Activated naive CD4-positive, alpha-beta T cell treated with anti-CD3 and anti-CD28 coated beads, Interleukin-2, amount 50 U/mL, for 16 hours (primary cell): ENCODE results near the gene LSG1.
A peak's percentile ranks its signal among the peaks of the same experiment; 100 is the strongest.

Source experiments
- DNase-seq: peaks from one replicate; pipeline ENCODE4 v3.0.0-alpha.2; 2020

LSG1 gene

GRCh38 chr3:194686816-194687637 lies 15.0 kb upstream of the LSG1 start:
- peak; percentile 34 for DNase-seq

DNA sequence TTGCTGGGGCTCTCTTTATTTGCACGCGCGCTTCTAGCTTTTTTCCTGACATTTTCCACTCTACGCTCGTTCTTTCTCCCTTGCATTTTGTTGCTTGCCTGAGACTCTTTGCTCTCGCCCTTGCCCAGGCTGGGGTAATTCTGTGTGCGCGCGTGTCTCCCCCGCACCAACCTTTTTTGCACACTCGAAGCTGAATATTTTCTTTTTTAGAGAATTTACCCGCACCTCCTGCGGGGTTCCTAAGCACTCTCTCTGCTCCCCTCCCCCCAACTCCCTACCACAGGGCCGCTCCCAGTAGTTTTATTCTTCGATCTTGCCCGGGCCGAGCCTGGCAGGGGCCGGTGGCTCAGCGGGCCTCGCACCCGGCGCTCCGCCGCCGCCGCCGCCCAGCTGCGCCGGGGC lies 14.4 kb upstream of the LSG1 start:
- DNase-seq: no peak

- peak; percentile 71 for DNase-seq
Measured at GRCh38 chr3:194685718-194686413, 13.9 kb upstream of the LSG1 start, which contains the start of gene FAM43A. FAM43A (plus strand) TSS chr3:194685883; CDS start chr3:194686827, 944 bp downstream.

DNA sequence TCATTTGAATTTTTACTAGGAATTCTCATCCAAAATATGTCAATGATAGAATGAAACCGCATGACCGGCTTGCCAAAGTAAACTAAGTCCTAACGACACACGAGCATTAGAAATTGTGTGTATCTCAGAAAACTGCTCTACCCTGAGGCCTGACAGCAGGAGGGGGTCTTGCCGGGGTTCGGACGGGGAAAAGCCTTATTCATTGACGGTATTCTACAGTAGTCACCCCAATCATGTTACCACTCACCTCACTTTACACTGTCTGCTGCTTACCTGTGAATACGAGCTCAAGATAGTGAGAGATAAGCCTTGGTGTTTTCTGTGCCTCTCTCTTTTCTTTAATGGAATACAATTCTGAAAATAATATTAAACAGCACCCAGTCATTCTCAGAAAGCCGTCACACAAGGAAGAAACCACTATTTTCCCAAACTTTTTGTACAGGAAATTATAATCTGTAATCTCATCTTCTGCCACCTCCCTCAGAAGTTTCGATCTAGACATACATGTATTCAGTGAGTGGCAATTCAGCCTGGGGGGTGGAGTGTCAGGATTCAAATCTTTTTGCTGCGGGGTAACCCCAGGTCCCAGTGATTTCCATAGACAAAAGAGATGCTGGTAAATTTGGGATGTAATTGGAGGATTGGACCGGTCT lies 13.2 kb upstream of the LSG1 start:
- no peak for DNase-seq

DNA sequence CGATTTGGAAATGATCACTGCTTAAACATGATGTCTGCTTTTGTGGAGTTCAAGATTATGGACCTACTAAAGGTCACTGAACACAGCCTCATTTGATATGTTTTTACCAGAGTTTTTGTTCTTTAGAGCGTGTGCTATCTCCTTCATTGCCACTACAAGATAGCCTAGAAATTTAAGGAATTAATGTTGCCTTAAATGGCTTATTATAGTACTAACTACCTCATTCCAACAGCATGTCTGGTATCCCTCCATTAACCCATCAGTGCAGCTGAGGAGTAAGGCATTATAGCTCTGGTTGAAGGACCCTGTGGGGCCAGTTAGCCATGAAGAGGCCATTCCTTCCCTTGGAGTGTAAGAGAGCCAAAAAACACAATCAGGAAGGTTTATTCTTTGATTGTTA lies 11.4 kb upstream of the LSG1 start:
- no peak for DNase-seq

DNA sequence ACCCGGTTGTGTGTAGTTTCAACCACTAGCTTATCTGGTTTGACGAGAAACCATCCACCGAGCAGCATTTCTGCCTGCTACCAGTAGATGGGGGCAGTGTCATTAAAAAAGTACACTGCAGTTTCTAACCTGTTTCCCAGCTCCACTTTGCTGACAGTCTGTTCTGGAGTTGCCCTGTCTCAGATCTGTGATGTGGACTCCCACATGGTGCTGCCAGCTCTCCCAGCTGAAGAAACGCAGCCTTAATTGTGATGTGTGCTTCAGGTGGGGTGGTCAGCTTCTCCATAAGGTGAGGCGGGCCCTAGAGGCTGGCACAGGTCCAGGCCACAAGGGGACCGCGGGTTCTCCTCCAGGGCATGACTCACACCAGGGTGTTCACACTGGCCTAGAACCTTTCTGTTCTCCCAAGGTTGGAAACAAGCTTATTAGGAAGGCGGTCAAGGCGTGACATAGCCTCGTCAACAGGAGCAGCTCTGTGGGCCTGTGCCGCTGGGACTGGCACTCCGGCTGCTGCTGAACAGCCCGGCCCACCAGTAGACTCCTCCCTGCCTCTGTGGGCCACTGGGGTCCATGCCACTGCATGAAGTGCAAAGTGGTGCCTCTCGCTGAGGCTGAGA lies 10.8 kb upstream of the LSG1 start:
- DNase-seq: peak; percentile 60

- no peak for DNase-seq
Measured at GRCh38 chr3:194682189-194682693, 10.2 kb upstream of the LSG1 start.

DNA sequence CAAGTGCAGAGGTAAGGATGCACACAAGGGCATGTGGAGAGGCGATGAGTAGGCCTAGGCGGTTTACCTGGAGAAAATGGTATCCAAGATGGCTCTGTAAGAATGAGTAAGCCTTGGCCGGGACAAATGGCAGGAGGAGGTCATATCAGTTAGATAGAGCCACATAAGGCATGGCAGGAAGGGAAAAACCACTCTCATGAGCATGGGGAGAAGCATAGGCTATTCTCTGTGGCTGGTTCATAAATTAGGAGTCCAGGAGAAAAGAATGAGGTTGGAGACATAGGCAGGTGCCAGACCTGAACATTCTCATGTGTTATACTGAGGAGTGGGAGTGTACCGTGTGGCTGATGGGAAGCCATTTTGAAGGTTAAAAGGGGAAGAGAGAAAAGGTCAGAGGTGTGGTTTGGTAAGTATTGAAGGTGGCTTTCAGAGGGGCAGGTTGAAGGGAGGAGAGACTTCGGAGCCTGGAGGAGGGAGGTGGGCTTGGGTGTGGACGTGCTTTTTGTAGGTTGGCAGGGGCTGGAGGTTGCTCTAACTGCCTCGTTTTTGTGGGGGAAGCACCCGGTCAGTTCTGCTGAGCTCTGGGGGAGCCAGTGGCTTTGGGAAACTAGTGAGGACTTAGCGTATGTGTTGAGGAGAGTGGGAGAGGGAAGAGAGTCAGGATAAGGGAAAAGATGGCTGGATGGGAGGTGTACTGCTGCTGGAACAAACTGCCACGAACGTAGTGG lies 9.1 kb upstream of the LSG1 start:
- DNase-seq: no peak

DNA sequence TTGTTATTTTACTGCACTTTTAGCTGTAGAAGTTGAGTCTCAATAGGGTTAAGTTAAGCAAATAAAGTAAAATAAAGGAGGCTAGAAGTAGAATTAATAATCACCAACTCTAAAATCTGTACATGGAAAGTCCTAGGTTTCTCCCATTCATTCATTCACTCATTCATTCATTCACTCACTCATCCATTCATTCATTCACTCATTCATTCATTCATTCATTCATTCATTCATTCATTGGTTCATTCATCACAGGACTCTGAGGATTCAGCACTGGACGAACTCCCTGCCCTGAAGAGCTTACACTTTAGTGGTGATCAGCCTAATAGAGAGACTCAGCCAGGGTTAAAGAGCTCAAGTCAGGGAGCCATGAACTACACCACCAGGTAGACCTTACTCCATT lies 4.5 kb upstream of the LSG1 start:
- no peak for DNase-seq

DNA sequence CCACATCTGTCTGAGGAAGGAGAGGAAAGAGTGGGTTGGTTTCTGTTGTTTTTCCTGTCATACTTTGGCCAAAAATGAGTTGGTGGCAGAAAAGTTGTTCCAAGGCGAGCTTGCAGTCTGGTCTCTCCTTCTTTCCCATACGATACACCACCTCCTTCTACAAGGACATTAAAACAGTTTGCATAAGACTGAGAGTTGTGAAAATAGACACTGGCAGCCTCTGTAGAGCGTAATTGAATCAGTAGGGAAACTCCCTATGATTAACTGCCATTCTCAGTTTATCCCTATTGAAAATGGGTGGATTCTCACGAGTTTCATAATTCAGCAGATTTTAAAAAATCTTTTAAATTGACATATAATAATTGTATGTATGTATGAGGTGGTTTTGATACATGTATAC lies 3.7 kb upstream of the LSG1 start:
- no peak for DNase-seq

GRCh38 chr3:194675081-194675640 lies 3.2 kb upstream of the LSG1 start:
- DNase-seq: peak; percentile 79

DNA sequence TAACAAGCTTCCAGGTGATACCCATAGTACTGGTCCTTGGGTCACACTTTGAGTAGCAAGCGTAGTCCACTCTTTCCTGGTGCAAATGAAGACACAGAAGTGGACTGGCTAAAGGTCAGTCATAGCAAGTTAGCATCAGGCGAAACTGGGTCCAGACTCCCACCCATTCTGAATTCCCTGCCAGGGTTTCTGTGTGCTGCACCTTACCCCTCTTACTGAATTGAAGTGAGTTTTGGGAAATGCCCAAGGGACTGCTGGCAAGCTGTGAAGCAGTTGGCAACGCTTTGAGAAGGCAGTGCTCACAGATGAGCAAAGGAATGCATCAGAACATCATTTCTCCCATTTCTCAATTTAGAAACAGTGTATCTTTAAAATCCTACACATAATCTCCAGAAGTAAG lies 1.8 kb upstream of the LSG1 start:
- DNase-seq: no peak

GRCh38 chr3:194672876-194673275 lies 885 bp upstream of the LSG1 start:
- DNase-seq: no peak

DNA sequence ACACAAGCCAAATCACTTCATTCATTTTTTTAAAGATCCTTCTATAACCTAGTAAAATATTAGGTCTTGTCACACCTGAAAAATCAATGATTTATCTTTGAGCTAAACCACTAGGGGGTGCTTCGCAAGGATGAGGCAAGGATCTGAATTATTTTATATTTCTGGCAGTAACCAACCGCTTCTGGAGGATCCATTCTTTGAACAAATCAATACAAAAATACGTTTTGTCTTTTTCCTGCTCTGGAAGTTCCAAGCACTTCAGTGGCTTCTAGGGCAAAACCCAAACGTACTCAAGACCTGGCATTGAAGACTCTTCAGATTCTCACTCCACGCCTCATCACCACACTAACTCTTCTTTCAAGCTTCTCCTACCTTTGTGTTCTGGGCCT lies 486 bp downstream of the LSG1 start:
- DNase-seq: peak; percentile 18

DNA sequence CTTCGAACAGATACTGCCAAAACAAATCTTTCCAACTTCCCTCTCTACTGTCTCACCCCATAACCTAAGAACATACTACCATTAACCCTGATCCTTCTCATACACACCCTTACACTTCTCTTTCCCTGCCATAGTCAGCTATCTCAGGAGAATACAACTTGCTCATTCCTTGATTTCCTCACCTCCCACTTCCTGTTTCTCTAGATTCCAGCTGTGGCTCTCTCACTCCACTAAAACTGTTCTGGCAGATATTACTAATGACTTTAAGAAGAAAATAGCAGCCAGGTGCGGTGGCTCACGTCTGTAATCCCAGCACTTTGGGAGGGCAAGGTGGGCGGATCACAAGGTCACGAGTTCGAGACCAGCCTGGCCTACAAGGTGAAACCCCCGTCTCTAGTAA lies 4.6 kb downstream of the LSG1 start:
- no peak for DNase-seq

DNA sequence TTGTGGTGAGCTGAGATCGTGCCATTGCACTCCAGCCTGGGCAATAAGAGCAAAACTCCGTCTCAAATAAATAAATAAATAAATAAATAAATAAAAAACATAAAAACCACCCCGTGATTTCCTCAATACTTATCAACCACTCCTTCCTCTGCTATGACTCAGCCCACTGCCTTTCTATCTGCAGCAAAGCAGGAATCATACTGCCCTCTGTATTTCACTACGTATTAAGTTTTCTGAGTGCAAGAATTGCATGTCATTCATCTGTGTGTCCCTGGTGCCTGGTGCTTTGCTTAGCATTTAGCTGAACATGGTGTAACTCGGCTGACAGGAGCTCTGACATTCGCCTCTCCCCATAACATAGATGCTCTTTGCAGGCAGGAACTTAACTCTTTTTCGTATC lies 7.1 kb downstream of the LSG1 start:
- DNase-seq: no peak

DNA sequence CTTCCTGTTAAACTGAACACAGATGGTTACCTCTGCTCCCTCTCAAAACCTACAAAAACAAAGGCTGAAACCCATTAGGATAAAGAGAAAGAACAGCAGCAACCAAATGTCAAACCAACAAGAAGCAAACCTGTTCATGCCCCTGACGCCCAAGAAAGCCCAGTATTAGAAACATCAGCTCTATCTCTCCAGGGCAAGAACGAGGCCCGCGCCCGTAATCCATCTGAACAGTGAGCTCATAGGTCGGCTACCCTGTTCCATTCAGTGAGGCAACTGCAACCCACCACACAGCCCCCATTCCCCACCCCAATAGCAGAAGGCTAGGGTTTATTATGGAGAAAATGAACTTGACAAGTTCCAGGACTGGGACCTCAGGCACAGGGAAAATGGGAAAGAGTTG lies 10.0 kb downstream of the LSG1 start:
- no peak for DNase-seq

DNA sequence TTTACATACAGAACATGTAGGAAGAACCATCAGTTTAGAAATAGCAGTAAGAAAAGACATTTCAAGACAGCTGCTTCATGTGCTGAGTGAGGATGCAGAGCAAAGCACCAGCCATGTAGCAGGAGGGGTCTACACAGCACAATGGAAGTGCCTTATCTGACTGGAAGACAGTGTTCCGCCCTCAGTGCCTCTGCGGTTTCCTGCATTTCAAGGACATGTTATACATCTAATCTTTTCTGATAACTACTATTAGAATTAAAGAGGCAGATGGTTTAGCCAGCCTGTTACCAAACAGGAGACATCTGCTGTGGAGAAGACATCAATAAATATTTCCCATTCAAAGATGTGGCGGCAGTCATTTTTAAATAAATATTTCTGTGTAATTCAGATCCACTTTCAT lies 10.6 kb downstream of the LSG1 start:
- no peak for DNase-seq

DNA sequence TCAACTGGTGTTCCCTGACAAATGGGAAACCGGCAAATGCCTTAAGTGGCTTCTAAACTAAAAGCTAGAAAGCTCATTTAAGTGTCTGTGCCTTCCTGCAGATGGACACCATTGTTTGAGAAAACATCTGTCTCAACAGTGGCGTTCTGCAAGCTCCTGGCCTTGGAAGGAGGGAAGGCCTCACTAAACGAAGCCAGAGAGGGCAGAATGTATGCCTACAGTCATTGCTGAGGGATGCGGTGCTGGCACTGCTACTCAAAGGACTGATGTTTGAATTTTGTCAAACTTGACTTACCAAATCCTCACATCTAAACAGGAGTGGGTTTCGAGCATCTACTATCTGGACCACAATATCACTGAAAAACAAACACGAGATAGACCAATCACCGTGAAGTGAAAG lies 12.2 kb downstream of the LSG1 start:
- DNase-seq: no peak

- no peak for DNase-seq
Measured at GRCh38 chr3:194658477-194659242, 13.3 kb downstream of the LSG1 start.

DNA sequence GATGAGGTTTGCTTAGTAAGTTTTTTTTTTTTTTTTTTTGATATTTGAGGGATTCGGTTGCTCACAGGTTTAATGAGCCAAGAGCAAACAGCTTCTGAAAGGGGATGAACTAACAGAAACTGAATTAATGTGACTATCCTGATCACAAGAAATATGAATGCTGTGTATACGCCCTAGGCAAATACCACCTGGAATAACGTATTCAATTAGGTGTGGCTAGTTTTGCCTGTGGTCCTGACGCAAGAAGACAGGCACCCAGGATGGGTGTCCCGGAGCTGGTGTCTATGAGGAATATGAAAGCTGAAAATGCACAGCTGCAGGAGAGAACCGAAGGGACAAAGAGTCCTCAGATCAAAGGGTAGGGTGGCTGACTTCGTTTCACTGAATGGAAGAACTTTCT lies 14.6 kb downstream of the LSG1 start:
- no peak for DNase-seq
